GM21737 (cell line): ENCODE data around the gene SALL3.

ENCODE experiments used
- ATAC-seq: cut with Tn5 transposase; IDR thresholded peaks from one replicate; pipeline ENCODE4 v1.9.1; 2021; ENCODE audit warnings: mild to moderate bottlenecking, moderate library complexity; ENCODE audit not compliant: unreplicated experiment

Gene SALL3

GRCh38 chr18:78965260-78965659 lies 14.4 kb upstream of the SALL3 start:
- ATAC-seq: no peak

GRCh38 chr18:78965917-78966792 lies 13.5 kb upstream of the SALL3 start:
- no peak for ATAC-seq

GRCh38 chr18:78966793-78967106 lies 12.9 kb upstream of the SALL3 start:
- no peak for ATAC-seq

GRCh38 chr18:78967692-78968091 lies 11.9 kb upstream of the SALL3 start:
- no peak for ATAC-seq

GRCh38 chr18:78969574-78970315 lies 9.9 kb upstream of the SALL3 start:
- no peak for ATAC-seq

- no peak for ATAC-seq
These were observed 8.8 kb upstream of the SALL3 start for GRCh38 chr18:78970774-78971333.

GRCh38 chr18:78971511-78972245 lies 7.9 kb upstream of the SALL3 start:
- ATAC-seq: no peak

- ATAC-seq: no peak
These were observed 7.2 kb upstream of the SALL3 start for GRCh38 chr18:78972385-78972918.

- ATAC-seq: no peak
These were observed 6.7 kb upstream of the SALL3 start for GRCh38 chr18:78972930-78973331.

GRCh38 chr18:78973357-78974083 lies 6.1 kb upstream of the SALL3 start:
- ATAC-seq: no peak

GRCh38 chr18:78974115-78974761 lies 5.4 kb upstream of the SALL3 start:
- ATAC-seq: no peak

GRCh38 chr18:78975292-78975691 lies 4.3 kb upstream of the SALL3 start:
- no peak for ATAC-seq

- no peak for ATAC-seq
These were observed 3.8 kb upstream of the SALL3 start for GRCh38 chr18:78975699-78976335.

GRCh38 chr18:78976765-78977636 lies 2.6 kb upstream of the SALL3 start:
- no peak for ATAC-seq

GRCh38 chr18:78977637-78978348 lies 1.8 kb upstream of the SALL3 start:
- ATAC-seq: no peak

- ATAC-seq: no peak
These were observed 1.1 kb upstream of the SALL3 start for GRCh38 chr18:78978349-78979055.

- ATAC-seq: no peak
These were observed 425 bp upstream of the SALL3 start for GRCh38 chr18:78979056-78979729.
